ENCODE data around the gene EXTL1. TPM values are rescaled to one million over a fixed set of nuclear protein-coding genes. Genes with fewer than 3 reads are reported as not detected.

EXTL1 gene
- total and polyA plus RNA-seq, 2 donors (not counting 3 experiments of a cell fraction or from before 2014, with no cell fraction given), result not detected

- ChIA-PET POLR2A (no interaction called here), CTCF (interaction anchor here (0.8 to 1.9 kb wide), 2 partner anchors 22 to 62 kb away, joined by 3 to 7 read pairs; no protein-coding TSS in a partner anchor)
- no TSS peak for BruUV-seq (replicated peaks)
- no peak for TF ChIP-seq EZH2 (IDR thresholded peaks at IDR 0.05; ENCODE audit: borderline replicate concordance, low read depth, low read length, severe bottlenecking)
- no peak for TF ChIP-seq POLR2AphosphoS5 (IDR thresholded peaks at IDR 0.05; ENCODE audit: insufficient read depth, low read depth, low read length)
- TF ChIP-seq JUN (IDR thresholded peaks at IDR 0.05; ENCODE audit: borderline replicate concordance, insufficient read depth, insufficient read length, low read depth), result no peak
- TF ChIP-seq CTCF (IDR thresholded peaks at IDR 0.05; ENCODE audit: extremely low read depth in 1 of 2, insufficient read depth in 1 of 2, low read depth in 1 of 2, low read length in 2 of 2), result no peak
- no peak for TF ChIP-seq POLR2A (IDR thresholded peaks at IDR 0.05; ENCODE audit: low read depth, low read length)
- no peak for TF ChIP-seq FOS (IDR thresholded peaks at IDR 0.05; ENCODE audit: borderline replicate concordance, insufficient read depth, low read length)
- TF ChIP-seq MAX (IDR thresholded peaks at IDR 0.05; ENCODE audit: insufficient read depth, insufficient read length), result no peak
- TF ChIP-seq MYC (IDR thresholded peaks at IDR 0.05; ENCODE audit: low read depth, low read length), result no peak
- TF ChIP-seq GATA2 (IDR thresholded peaks at IDR 0.05; ENCODE audit: insufficient read depth, insufficient read length, low read depth, low read length), result no peak
- no peak overlapping the region for H3K9ac ChIP-seq (replicated peaks; ENCODE audit: extremely low read depth, insufficient read depth, low read length)
- H3K4me3 ChIP-seq (replicated peaks in 1 of 3; ENCODE audit: insufficient read depth in 1 of 3, low read depth in 1 of 3, low read length in 3 of 3), result no peak overlapping the region
- no peaks in the 10 kb centered on the region for H3K36me3 ChIP-seq (ENCODE audit: control insufficient read depth in 2 of 2, extremely low read depth in 1 of 2, insufficient read depth in 2 of 2, low read length in 2 of 2)
- H2AFZ ChIP-seq (ENCODE audit: low read depth, low read length), result no peak overlapping the region
- FAIRE-seq (no peak), DNase-seq (ENCODE audit: low read depth, low spot score) (no peak)
- H3K9me3 ChIP-seq (replicated peaks; ENCODE audit: control insufficient read depth, insufficient read depth, low read length), result no peaks in the 10 kb centered on the region
- intact Hi-C loops (cut with micrococcal nuclease) (no loop called here), dilution Hi-C loops (cut with MboI; ENCODE audit: extremely low pct_ligation_motif_present, low sequenced_read_pairs) (no loop called here)
- no peaks in the 10 kb centered on the region for H4K20me1 ChIP-seq (replicated peaks; ENCODE audit: control insufficient read depth, extremely low read depth, insufficient read depth, low read length)
- H3K79me2 ChIP-seq (ENCODE audit: control insufficient read depth, insufficient read depth, low read length), result no peaks in the 10 kb centered on the region
- H3K27me3 ChIP-seq (ENCODE audit: control insufficient read depth in 2 of 2, insufficient read depth in 2 of 2, low read length in 2 of 2), result peaks cover 0 to 4% of the 10 kb centered on the region in 2 experiments
- H3K4me2 ChIP-seq (ENCODE audit: insufficient read depth, low read length), result no peak overlapping the region
- no peak overlapping the region for H3K27ac ChIP-seq (ENCODE audit: insufficient read depth, low read depth, low read length)
- H3K4me1 ChIP-seq (ENCODE audit: control insufficient read depth, extremely low read depth, insufficient read depth, low read length), result no peaks in the 10 kb centered on the region
- no peaks in the 10 kb centered on the region for H3K9me1 ChIP-seq (replicated peaks; ENCODE audit: control insufficient read depth, extremely low read depth, insufficient read depth, low read length)
Observed at GRCh38 chr1:26083208-26083607, 61.6 kb downstream of the EXTL1 start.
